Activated CD8-positive, alpha-beta memory T cell treated with anti-CD3 and anti-CD28 coated beads, Interleukin-2, amount 10 ng/mL, durations not matched to agents 7 days and 5 days (primary cell): ENCODE measurements around the gene IL1RL2. TPM values are rescaled to one million over a fixed set of nuclear protein-coding genes. Genes with fewer than 3 reads are reported as not detected.

Source experiments
- ATAC-seq: fragments of 150-1000 bp; cut with Tn5 transposase; one replicate; pipeline ENCODE4 v1.10.0; 2021; ENCODE audit warnings: moderate library complexity
- CTCF ChIA-PET: fragments of 350-600 bp; sonication (Branson Sonifier 250); formaldehyde crosslinking; loops from one replicate; lab custom pipeline; 2021; ENCODE audit warnings: antibody characterized with exemption; lab: Charles Lee
- DNase-seq: peaks from one replicate; pipeline ENCODE4 v3.0.0-alpha.2; 2020
- H3K27ac Mint-ChIP-seq: one replicate; pipeline ENCODE4 v1.8.0; 2021; ENCODE audit warnings: mild to moderate bottlenecking, mixed read lengths
- H3K27me3 Mint-ChIP-seq: one replicate; pipeline ENCODE4 v1.8.0; 2021; ENCODE audit warnings: mixed read lengths
- H3K36me3 Mint-ChIP-seq: one replicate; pipeline ENCODE4 v1.8.0; 2021; ENCODE audit warnings: mild to moderate bottlenecking, mixed read lengths
- H3K4me1 Mint-ChIP-seq: one replicate; pipeline ENCODE4 v1.8.0; 2021; ENCODE audit warnings: mixed read lengths
- H3K4me3 Mint-ChIP-seq: one replicate; pipeline ENCODE4 v1.8.0; 2021; ENCODE audit warnings: mild to moderate bottlenecking, moderate library complexity, mixed read lengths
- H3K9me3 Mint-ChIP-seq: one replicate; pipeline ENCODE4 v1.8.0; 2022; ENCODE audit warnings: low read depth, mixed read lengths
- total RNA-seq, 2 experiments: library from RNA; stranded (reverse); gene quantifications; one replicate each; pipeline ENCODE4 v1.2.3, GENCODE V29; 2021

Gene IL1RL2
- total RNA-seq, 2 experiments from 2014 or later: not detected

GRCh38 chr2:102240640-102241370 lies 54.0 kb downstream of the IL1RL2 start:
- Mint-ChIP-seq H3K9me3 (no peaks in the 10 kb centered on the region), H3K4me3 (no peak overlapping the region), H3K36me3 (no peaks in the 10 kb centered on the region), H3K27me3 (peaks cover 7% of the 10 kb centered on the region), H3K4me1 (peaks cover 32% of the 10 kb centered on the region), H3K27ac (peak overlapping the region; percentile 37)
- ATAC-seq (peak; percentile 99), DNase-seq (peak; percentile 91)
- CTCF ChIA-PET: interaction anchor here (0.5 to 6.9 kb wide), 75 partner anchors 8 to 496 kb away, joined by 3 to 86 read pairs (median 5); partner anchors contain the start of genes IL18R1 and SLC9A4

- DNase-seq (no peak), ATAC-seq (no peak)
- H3K9me3 Mint-ChIP-seq: no peaks in the 10 kb centered on the region
- peaks cover 32% of the 10 kb centered on the region for H3K4me1 Mint-ChIP-seq
- H3K36me3 Mint-ChIP-seq: no peaks in the 10 kb centered on the region
- H3K27ac Mint-ChIP-seq: no peak overlapping the region
- CTCF ChIA-PET: interaction anchor here (1.1 to 6.9 kb wide), 27 partner anchors 12 to 418 kb away, joined by 3 to 86 read pairs (median 9); partner anchors contain the start of gene IL18R1
- peaks cover 7% of the 10 kb centered on the region for H3K27me3 Mint-ChIP-seq
- no peak overlapping the region for H3K4me3 Mint-ChIP-seq
These were observed 54.9 kb downstream of the IL1RL2 start for GRCh38 chr2:102241616-102242305.

GRCh38 chr2:102245266-102246151 lies 58.7 kb downstream of the IL1RL2 start:
- no peak overlapping the region for H3K4me3 Mint-ChIP-seq
- peaks cover 17% of the 10 kb centered on the region for H3K27me3 Mint-ChIP-seq
- no peaks in the 10 kb centered on the region for H3K9me3 Mint-ChIP-seq
- CTCF ChIA-PET: interaction anchor here (0.8 kb wide), 1 partner anchor 111 kb away, joined by 3 read pairs; the partner anchor contains the start of gene IL18R1
- H3K4me1 Mint-ChIP-seq: peaks cover 11% of the 10 kb centered on the region
- no peaks in the 10 kb centered on the region for H3K36me3 Mint-ChIP-seq
- no peak overlapping the region for H3K27ac Mint-ChIP-seq
- ATAC-seq (no peak), DNase-seq (peak; percentile 31)

- DNase-seq: no peak
- H3K9me3 Mint-ChIP-seq: no peaks in the 10 kb centered on the region
- peaks cover 21% of the 10 kb centered on the region for H3K27me3 Mint-ChIP-seq
- peak overlapping the region; percentile 75 for H3K4me3 Mint-ChIP-seq
- no peak for ATAC-seq
- H3K36me3 Mint-ChIP-seq: peaks cover 7% of the 10 kb centered on the region
- H3K27ac Mint-ChIP-seq: no peak overlapping the region
- peaks cover 36% of the 10 kb centered on the region for H3K4me1 Mint-ChIP-seq
- CTCF ChIA-PET: interaction anchor here (0.6 to 8.6 kb wide), 21 partner anchors 9 to 244 kb away, joined by 3 to 86 read pairs (median 5); partner anchors contain the start of gene IL18R1
These were observed 63.5 kb downstream of the IL1RL2 start for GRCh38 chr2:102250278-102250821.

- CTCF ChIA-PET: interaction anchor here (0.6 to 8.6 kb wide), 31 partner anchors 9 to 245 kb away, joined by 3 to 86 read pairs (median 4); partner anchors contain the start of gene IL18R1
- DNase-seq: peak; percentile 67
- H3K36me3 Mint-ChIP-seq: peaks cover 12% of the 10 kb centered on the region
- peak; percentile 75 for ATAC-seq
- peaks cover 21% of the 10 kb centered on the region for H3K27me3 Mint-ChIP-seq
- H3K9me3 Mint-ChIP-seq: no peaks in the 10 kb centered on the region
- H3K4me1 Mint-ChIP-seq: peaks cover 40% of the 10 kb centered on the region
- H3K4me3 Mint-ChIP-seq: peak overlapping the region; percentile 75
- H3K27ac Mint-ChIP-seq: peak overlapping the region; percentile 32
These were observed 64.4 kb downstream of the IL1RL2 start for GRCh38 chr2:102251042-102251848.

- H3K9me3 Mint-ChIP-seq: no peaks in the 10 kb centered on the region
- ATAC-seq (no peak), DNase-seq (no peak)
- peaks cover 45% of the 10 kb centered on the region for H3K4me1 Mint-ChIP-seq
- peaks cover 15% of the 10 kb centered on the region for H3K36me3 Mint-ChIP-seq
- H3K27me3 Mint-ChIP-seq: peaks cover 21% of the 10 kb centered on the region
- H3K4me3 Mint-ChIP-seq: peak overlapping the region; percentile 75
- no peak overlapping the region for H3K27ac Mint-ChIP-seq
- CTCF ChIA-PET: interaction anchor here (0.7 to 8.6 kb wide), 24 partner anchors 9 to 246 kb away, joined by 3 to 86 read pairs (median 5); partner anchors contain the start of gene IL18R1
These were observed 65.0 kb downstream of the IL1RL2 start for GRCh38 chr2:102251849-102252203.

GRCh38 chr2:102252236-102252635 lies 65.4 kb downstream of the IL1RL2 start:
- Mint-ChIP-seq H3K4me1 (peaks cover 49% of the 10 kb centered on the region), H3K4me3 (no peak overlapping the region)

GRCh38 chr2:102253140-102253752 lies 66.4 kb downstream of the IL1RL2 start:
- Mint-ChIP-seq H3K27me3 (peaks cover 21% of the 10 kb centered on the region), H3K4me1 (peaks cover 59% of the 10 kb centered on the region), H3K36me3 (peaks cover 24% of the 10 kb centered on the region), H3K9me3 (no peaks in the 10 kb centered on the region), H3K4me3 (no peak overlapping the region), H3K27ac (peak overlapping the region; percentile 57)
- CTCF ChIA-PET: interaction anchor here (0.7 to 8.6 kb wide), 13 partner anchors 11 to 968 kb away, joined by 3 to 86 read pairs (median 3); no protein-coding TSS in a partner anchor
- ATAC-seq (peak; percentile 50), DNase-seq (peak; percentile 59)

More at GRCh38 chr2:102252236-102252635, 65.4 kb downstream of the IL1RL2 start:
- H3K27ac Mint-ChIP-seq: no peak overlapping the region
- no peak for DNase-seq
- CTCF ChIA-PET: interaction anchor here (0.7 to 8.6 kb wide), 23 partner anchors 8 to 246 kb away, joined by 3 to 86 read pairs (median 5); partner anchors contain the start of gene IL18R1
- H3K9me3 Mint-ChIP-seq: no peaks in the 10 kb centered on the region
- ATAC-seq: no peak
- H3K27me3 Mint-ChIP-seq: peaks cover 21% of the 10 kb centered on the region
- peaks cover 16% of the 10 kb centered on the region for H3K36me3 Mint-ChIP-seq

- peaks cover 29% of the 10 kb centered on the region for H3K36me3 Mint-ChIP-seq
- CTCF ChIA-PET: interaction anchor here (0.9 to 8.6 kb wide), 12 partner anchors 10 to 246 kb away, joined by 3 to 86 read pairs (median 4); no protein-coding TSS in a partner anchor
- H3K9me3 Mint-ChIP-seq: peaks cover 3% of the 10 kb centered on the region
- no peak overlapping the region for H3K4me3 Mint-ChIP-seq
- H3K27me3 Mint-ChIP-seq: peaks cover 21% of the 10 kb centered on the region
- ATAC-seq: no peak
- peaks cover 64% of the 10 kb centered on the region for H3K4me1 Mint-ChIP-seq
- peak overlapping the region; percentile 57 for H3K27ac Mint-ChIP-seq
- DNase-seq: no peak
These were observed 66.9 kb downstream of the IL1RL2 start for GRCh38 chr2:102253753-102254150.

- H3K36me3 Mint-ChIP-seq: peaks cover 42% of the 10 kb centered on the region
- peaks cover 69% of the 10 kb centered on the region for H3K4me1 Mint-ChIP-seq
- peaks cover 6% of the 10 kb centered on the region for H3K9me3 Mint-ChIP-seq
- peaks cover 7% of the 10 kb centered on the region for H3K27me3 Mint-ChIP-seq
- CTCF ChIA-PET: interaction anchor here (0.8 to 8.6 kb wide), 5 partner anchors 15 to 100 kb away, joined by 3 to 86 read pairs (median 6); partner anchors contain the start of gene IL18R1
- ATAC-seq: no peak
- DNase-seq: no peak
- no peak overlapping the region for H3K4me3 Mint-ChIP-seq
- H3K27ac Mint-ChIP-seq: peak overlapping the region; percentile 39
These were observed 69.5 kb downstream of the IL1RL2 start for GRCh38 chr2:102256276-102256675.

GRCh38 chr2:102256874-102257462 lies 70.1 kb downstream of the IL1RL2 start:
- Mint-ChIP-seq H3K9me3 (peaks cover 6% of the 10 kb centered on the region), H3K27ac (peak overlapping the region; percentile 92), H3K4me1 (peaks cover 63% of the 10 kb centered on the region), H3K27me3 (peaks cover 6% of the 10 kb centered on the region), H3K36me3 (peaks cover 42% of the 10 kb centered on the region), H3K4me3 (no peak overlapping the region)
- ATAC-seq (no peak), DNase-seq (no peak)
- CTCF ChIA-PET: interaction anchor here (0.8 to 8.6 kb wide), 4 partner anchors 16 to 237 kb away, joined by 3 to 86 read pairs (median 4); no protein-coding TSS in a partner anchor
